Lower lobe of right lung (tissue), 2 donors: ENCODE results near the gene FAM199X. TPM values are rescaled to one million over a fixed set of nuclear protein-coding genes. Genes with fewer than 3 reads are reported as not detected.

Experiments
- ATAC-seq, 2 donors: fragments of 200-7000 bp; cut with Tn5 transposase; one replicate each; pipeline ENCODE4 v1.9.1; 2020 to 2022; ENCODE audit warnings: mild to moderate bottlenecking in 2 of 2, moderate library complexity in 2 of 2
- DNase-seq: peaks from one replicate; pipeline ENCODE4 v3.0.0-alpha.2; 2020
- H3K27ac ChIP-seq: fragments of 200-600 bp; one replicate; pipeline ENCODE4 v1.8.0; 2022
- H3K27me3 ChIP-seq: fragments of 200-600 bp; one replicate; pipeline ENCODE4 v1.8.0; 2022; ENCODE audit warnings: low read depth
- H3K36me3 ChIP-seq: fragments of 200-600 bp; one replicate; pipeline ENCODE4 v1.8.0; 2022; ENCODE audit warnings: mild to moderate bottlenecking
- H3K4me1 ChIP-seq: fragments of 200-600 bp; one replicate; pipeline ENCODE4 v1.8.0; 2022
- H3K4me3 ChIP-seq: fragments of 200-600 bp; one replicate; pipeline ENCODE4 v1.8.0; 2022; ENCODE audit warnings: mild to moderate bottlenecking
- H3K9me3 ChIP-seq: fragments of 200-600 bp; one replicate; pipeline ENCODE4 v1.8.0; 2022
- intact Hi-C: fragments of 100-400 bp; cut with DNase I; formaldehyde crosslinking; loops from one replicate; pipeline ENCODE4 v1.11.0; 2022
- total RNA-seq: library from RNA; stranded (reverse); fragmentation: NEBNext Ultra II Directional; extraction: Animal tissue kit (Norgen Biotek cat#: 25700); gene quantifications from one replicate; pipeline ENCODE4 v1.2.1, GENCODE V29; 2021
- TF ChIP-seq, protein P1 (sequence below): fragments of 200-600 bp; IDR thresholded peaks from one replicate; pipeline ENCODE4 v1.8.0; 2022; ENCODE audit warnings: antibody characterized with exemption, mild to moderate bottlenecking
- donor health status: DM: no; HTN: yes; CAD: no; lungs with severe emphysema.

The FAM199X gene
- total RNA-seq, 1 donor from 2014 or later: 16.6 TPM

- Histone ChIP-seq H3K27me3 (no peaks in the 10 kb centered on the region), H3K9me3 (no peaks in the 10 kb centered on the region), H3K4me1 (no peaks in the 10 kb centered on the region), H3K27ac (no peak overlapping the region), H3K36me3 (no peaks in the 10 kb centered on the region), H3K4me3 (no peak overlapping the region)
- intact Hi-C loops: no loop called here
- ATAC-seq: no peak
- no peak for DNase-seq
- TF ChIP-seq, protein P1, sequence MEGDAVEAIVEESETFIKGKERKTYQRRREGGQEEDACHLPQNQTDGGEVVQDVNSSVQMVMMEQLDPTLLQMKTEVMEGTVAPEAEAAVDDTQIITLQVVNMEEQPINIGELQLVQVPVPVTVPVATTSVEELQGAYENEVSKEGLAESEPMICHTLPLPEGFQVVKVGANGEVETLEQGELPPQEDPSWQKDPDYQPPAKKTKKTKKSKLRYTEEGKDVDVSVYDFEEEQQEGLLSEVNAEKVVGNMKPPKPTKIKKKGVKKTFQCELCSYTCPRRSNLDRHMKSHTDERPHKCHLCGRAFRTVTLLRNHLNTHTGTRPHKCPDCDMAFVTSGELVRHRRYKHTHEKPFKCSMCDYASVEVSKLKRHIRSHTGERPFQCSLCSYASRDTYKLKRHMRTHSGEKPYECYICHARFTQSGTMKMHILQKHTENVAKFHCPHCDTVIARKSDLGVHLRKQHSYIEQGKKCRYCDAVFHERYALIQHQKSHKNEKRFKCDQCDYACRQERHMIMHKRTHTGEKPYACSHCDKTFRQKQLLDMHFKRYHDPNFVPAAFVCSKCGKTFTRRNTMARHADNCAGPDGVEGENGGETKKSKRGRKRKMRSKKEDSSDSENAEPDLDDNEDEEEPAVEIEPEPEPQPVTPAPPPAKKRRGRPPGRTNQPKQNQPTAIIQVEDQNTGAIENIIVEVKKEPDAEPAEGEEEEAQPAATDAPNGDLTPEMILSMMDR: no peak
These were observed 25.0 kb upstream of the FAM199X start for GRCh38 chrX:104141087-104141760.

DNA sequence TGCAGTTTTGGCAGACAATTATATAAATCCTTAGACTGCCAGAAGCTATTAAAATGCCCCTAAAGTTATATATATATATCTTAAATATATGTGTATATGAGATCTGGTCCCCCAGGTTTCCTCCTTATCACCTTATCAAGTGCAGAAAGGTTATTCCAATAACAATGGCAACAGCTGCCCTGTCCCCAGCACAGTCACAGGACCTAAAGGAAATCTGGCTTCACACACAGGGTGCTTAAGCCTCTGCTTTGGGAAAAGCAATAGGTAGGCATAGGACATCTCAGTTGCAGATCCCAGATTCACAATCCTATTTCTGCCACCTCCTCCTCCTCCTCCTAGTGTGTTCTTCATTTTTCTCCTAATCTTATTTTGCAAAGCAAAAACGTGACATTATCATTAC lies 15.2 kb upstream of the FAM199X start:
- Histone ChIP-seq H3K27me3 (no peaks in the 10 kb centered on the region), H3K27ac (no peak overlapping the region), H3K4me1 (peaks cover 14% of the 10 kb centered on the region), H3K9me3 (no peaks in the 10 kb centered on the region), H3K36me3 (no peaks in the 10 kb centered on the region), H3K4me3 (no peak overlapping the region)
- TF ChIP-seq, protein P1: no peak
- ATAC-seq: no peak
- DNase-seq: no peak
- intact Hi-C loops: no loop called here

- no peaks in the 10 kb centered on the region for H3K36me3 ChIP-seq
- intact Hi-C loops: no loop called here
- TF ChIP-seq, protein P1: no peak
- peaks cover 19% of the 10 kb centered on the region for H3K4me1 ChIP-seq
- peak within 1 kb of the TSS; percentile 90 for H3K27ac ChIP-seq
- no peaks in the 10 kb centered on the region for H3K27me3 ChIP-seq
- ATAC-seq: peak; percentile 98 to 99
- peak within 1 kb of the TSS; percentile 61 for H3K4me3 ChIP-seq
- H3K9me3 ChIP-seq: no peaks in the 10 kb centered on the region
- DNase-seq: peak; percentile 85
These were observed 9.4 kb upstream of the FAM199X start, which contains the start of gene SLC25A53 for GRCh38 chrX:104156630-104157529. Gene SLC25A53, minus strand, starts transcription at chrX:104157009. Its CDS starts 51,752 bp downstream, at chrX:104105257.

- Histone ChIP-seq H3K9me3 (no peaks in the 10 kb centered on the region), H3K4me3 (peak overlapping the region; percentile 78), H3K27ac (peak overlapping the region; percentile 88), H3K36me3 (no peaks in the 10 kb centered on the region), H3K27me3 (no peaks in the 10 kb centered on the region), H3K4me1 (peaks cover 9% of the 10 kb centered on the region)
- DNase-seq (no peak), ATAC-seq (peak in 1 of 2 donors; percentile 5)
- intact Hi-C loops: no loop called here
- TF ChIP-seq, protein P1: no peak
These were observed 633 bp downstream of the FAM199X start for GRCh38 chrX:104166735-104167436.

GRCh38 chrX:104168127-104168526 lies 1.9 kb downstream of the FAM199X start:
- no peak overlapping the region for H3K4me3 ChIP-seq
- TF ChIP-seq, protein P1: no peak
- H3K27me3 ChIP-seq: no peaks in the 10 kb centered on the region
- peaks cover 9% of the 10 kb centered on the region for H3K4me1 ChIP-seq
- H3K9me3 ChIP-seq: no peaks in the 10 kb centered on the region
- intact Hi-C loops: no loop called here
- no peak for DNase-seq
- peaks cover 4% of the 10 kb centered on the region for H3K36me3 ChIP-seq
- H3K27ac ChIP-seq: no peak overlapping the region
- ATAC-seq: no peak
